ENCODE results near the gene SEC24C. TPM values are rescaled to one million over a fixed set of nuclear protein-coding genes. Genes with fewer than 3 reads are reported as not detected.

Gene SEC24C
- total RNA-seq, 2 donors from 2014 or later: 65.1 to 75.5 TPM

GRCh38 chr10:73801253-73801590 lies 57.0 kb downstream of the SEC24C start:
- ATAC-seq: no peak
- DNase-seq: no peak
- intact Hi-C loops (cut with DNase I, micrococcal nuclease): no loop called here

GRCh38 chr10:73802276-73802991 lies 58.3 kb downstream of the SEC24C start:
- intact Hi-C loops (cut with DNase I, micrococcal nuclease): no loop called here
- ATAC-seq (no peak), DNase-seq (no peak)

- no peak for DNase-seq
- ATAC-seq: no peak
- intact Hi-C loops (cut with DNase I, micrococcal nuclease): no loop called here
Measured at GRCh38 chr10:73803680-73804286, 59.6 kb downstream of the SEC24C start.

GRCh38 chr10:73806176-73806950 lies 62.2 kb downstream of the SEC24C start:
- no peak for ATAC-seq
- intact Hi-C loops (cut with DNase I, micrococcal nuclease): no loop called here
- DNase-seq: no peak

- intact Hi-C loops (cut with DNase I, micrococcal nuclease): no loop called here
- no peak for DNase-seq
- ATAC-seq: no peak
Measured at GRCh38 chr10:73807471-73807870, 63.3 kb downstream of the SEC24C start.

- intact Hi-C loops (cut with DNase I, micrococcal nuclease): no loop called here
- DNase-seq (no peak), ATAC-seq (no peak)
Measured at GRCh38 chr10:73808021-73808815, 64.0 kb downstream of the SEC24C start.

- no peak for ATAC-seq
- intact Hi-C loops (cut with DNase I, micrococcal nuclease): no loop called here
- DNase-seq: no peak
Measured at GRCh38 chr10:73809061-73809818, 65.1 kb downstream of the SEC24C start.

- ATAC-seq (no peak), DNase-seq (no peak)
- intact Hi-C loops (cut with DNase I, micrococcal nuclease): no loop called here
Measured at GRCh38 chr10:73810358-73810734, 66.2 kb downstream of the SEC24C start.

- intact Hi-C loops (cut with DNase I, micrococcal nuclease): no loop called here
- DNase-seq: peak; percentile 46 to 64
Measured at GRCh38 chr10:73810735-73811465, 66.7 kb downstream of the SEC24C start.

GRCh38 chr10:73812657-73813056 lies 68.5 kb downstream of the SEC24C start:
- intact Hi-C loops (cut with DNase I, micrococcal nuclease): no loop called here
- ATAC-seq: no peak
- no peak for DNase-seq

More at GRCh38 chr10:73810735-73811465, 66.7 kb downstream of the SEC24C start:
- peak; percentile 34 for ATAC-seq

- intact Hi-C loops (cut with DNase I, micrococcal nuclease): no loop called here
- ATAC-seq (no peak), DNase-seq (no peak)
Measured at GRCh38 chr10:73813333-73813732, 69.2 kb downstream of the SEC24C start.

GRCh38 chr10:73814276-73814895 lies 70.2 kb downstream of the SEC24C start:
- DNase-seq: no peak
- no peak for ATAC-seq
- intact Hi-C loops (cut with DNase I, micrococcal nuclease): no loop called here

- intact Hi-C loops (cut with DNase I, micrococcal nuclease): no loop called here
- no peak for DNase-seq
Measured at GRCh38 chr10:73814896-73815718, 70.9 kb downstream of the SEC24C start.

GRCh38 chr10:73815719-73816030 lies 71.5 kb downstream of the SEC24C start:
- intact Hi-C loops (cut with DNase I, micrococcal nuclease): no loop called here
- no peak for ATAC-seq
- DNase-seq: no peak

More at GRCh38 chr10:73814896-73815718, 70.9 kb downstream of the SEC24C start:
- ATAC-seq: no peak

- DNase-seq: no peak
- intact Hi-C loops (cut with DNase I, micrococcal nuclease): no loop called here
- no peak for ATAC-seq
Measured at GRCh38 chr10:73816917-73817729, 73.0 kb downstream of the SEC24C start.

- no peak for ATAC-seq
- intact Hi-C loops (cut with DNase I, micrococcal nuclease): no loop called here
- no peak for DNase-seq
Measured at GRCh38 chr10:73817826-73818225, 73.7 kb downstream of the SEC24C start.
